ENCODE data around the gene SLC35F4. TPM values are rescaled to one million over a fixed set of nuclear protein-coding genes. Genes with fewer than 3 reads are reported as not detected.

SLC35F4 gene
- total and polyA plus RNA-seq, 2 donors (not counting 1 experiment from before 2014, with no cell fraction given) = not detected

DNA sequence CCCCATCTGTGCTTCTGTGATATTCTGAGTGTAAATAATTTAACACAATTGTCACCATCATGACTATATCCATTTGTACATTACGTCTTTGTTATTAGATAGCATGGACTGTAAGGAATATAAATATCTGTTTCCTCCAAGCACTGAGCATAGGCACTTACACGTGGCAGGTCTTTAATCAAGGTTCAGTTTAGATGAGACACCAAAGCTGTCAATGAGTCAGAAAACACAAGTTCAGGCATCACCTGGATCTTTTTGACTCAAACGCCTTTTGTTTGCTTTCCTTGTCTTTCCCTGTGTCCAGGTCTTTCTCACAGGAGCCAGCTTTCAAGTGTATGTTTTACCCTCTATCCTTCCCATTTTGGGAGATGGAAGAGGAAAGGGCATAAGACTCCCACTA, 209.0 kb downstream of the SLC35F4 start:
- ChIA-PET POLR2A (no interaction called here), CTCF (no interaction called here)
- Histone ChIP-seq H3K9ac (ENCODE audit: low read length) (no peak overlapping the region), H3K9me3 (ENCODE audit: control extremely low read depth in 1 of 3, control insufficient read depth in 2 of 3, insufficient read depth in 1 of 3, low read length in 2 of 3) (no peaks in the 10 kb centered on the region), H2AFZ (ENCODE audit: insufficient read depth, low read depth, low read length, poor library complexity, severe bottlenecking) (no peak overlapping the region), H3K4me2 (replicated peaks; ENCODE audit: low read depth, low read length, poor library complexity, severe bottlenecking) (no peak overlapping the region), H4K20me1 (ENCODE audit: control insufficient read depth, insufficient read depth, low read length, poor library complexity, severe bottlenecking) (no peaks in the 10 kb centered on the region), H3K4me1 (ENCODE audit: control insufficient read depth in 2 of 2, insufficient read depth in 2 of 2, low read length in 2 of 2) (no peaks in the 10 kb centered on the region), H3K27me3 (replicated peaks in 1 of 4; ENCODE audit: control extremely low read depth in 1 of 4, control insufficient read depth in 3 of 4, insufficient read depth in 4 of 4, low read length in 3 of 4) (no peaks in the 10 kb centered on the region), H3K79me2 (ENCODE audit: control insufficient read depth, insufficient read depth, low read length) (no peaks in the 10 kb centered on the region), H3K27ac (ENCODE audit: low read length in 2 of 2) (no peak overlapping the region), H3K36me3 (replicated peaks in 1 of 2; ENCODE audit: control extremely low read depth in 1 of 2, control insufficient read depth in 1 of 2, extremely low read depth in 1 of 2, insufficient read depth in 2 of 2, low read length in 1 of 2) (no peaks in the 10 kb centered on the region), H3K4me3 (ENCODE audit: control extremely low read depth in 1 of 5, extremely low read depth in 1 of 5, insufficient read depth in 1 of 5, low read depth in 2 of 5, low read length in 4 of 5) (no peak overlapping the region)
- intact Hi-C loops (cut with micrococcal nuclease) = no loop called here
- no peak for ATAC-seq (ENCODE audit: low read depth)
- Mint-ChIP-seq H3K9me3 (ENCODE audit: insufficient read depth) (no peaks in the 10 kb centered on the region), H3K4me1 (no peaks in the 10 kb centered on the region), H3K27me3 (no peaks in the 10 kb centered on the region), H3K27ac (no peak overlapping the region), H3K4me3 (no peak overlapping the region)
- 75% methylated on average over 2 of the region's 3 CpGs for WGBS (ENCODE audit: insufficient coverage)
- no peak for DNase-seq
- TF ChIP-seq, protein P1, sequence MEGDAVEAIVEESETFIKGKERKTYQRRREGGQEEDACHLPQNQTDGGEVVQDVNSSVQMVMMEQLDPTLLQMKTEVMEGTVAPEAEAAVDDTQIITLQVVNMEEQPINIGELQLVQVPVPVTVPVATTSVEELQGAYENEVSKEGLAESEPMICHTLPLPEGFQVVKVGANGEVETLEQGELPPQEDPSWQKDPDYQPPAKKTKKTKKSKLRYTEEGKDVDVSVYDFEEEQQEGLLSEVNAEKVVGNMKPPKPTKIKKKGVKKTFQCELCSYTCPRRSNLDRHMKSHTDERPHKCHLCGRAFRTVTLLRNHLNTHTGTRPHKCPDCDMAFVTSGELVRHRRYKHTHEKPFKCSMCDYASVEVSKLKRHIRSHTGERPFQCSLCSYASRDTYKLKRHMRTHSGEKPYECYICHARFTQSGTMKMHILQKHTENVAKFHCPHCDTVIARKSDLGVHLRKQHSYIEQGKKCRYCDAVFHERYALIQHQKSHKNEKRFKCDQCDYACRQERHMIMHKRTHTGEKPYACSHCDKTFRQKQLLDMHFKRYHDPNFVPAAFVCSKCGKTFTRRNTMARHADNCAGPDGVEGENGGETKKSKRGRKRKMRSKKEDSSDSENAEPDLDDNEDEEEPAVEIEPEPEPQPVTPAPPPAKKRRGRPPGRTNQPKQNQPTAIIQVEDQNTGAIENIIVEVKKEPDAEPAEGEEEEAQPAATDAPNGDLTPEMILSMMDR (IDR thresholded peaks at IDR 0.05) = no peak
- TF ChIP-seq EZH2 (IDR thresholded peaks at IDR 0.05; ENCODE audit: borderline replicate concordance, insufficient read depth, low read depth, low read length, poor library complexity, severe bottlenecking) = no peak

DNA sequence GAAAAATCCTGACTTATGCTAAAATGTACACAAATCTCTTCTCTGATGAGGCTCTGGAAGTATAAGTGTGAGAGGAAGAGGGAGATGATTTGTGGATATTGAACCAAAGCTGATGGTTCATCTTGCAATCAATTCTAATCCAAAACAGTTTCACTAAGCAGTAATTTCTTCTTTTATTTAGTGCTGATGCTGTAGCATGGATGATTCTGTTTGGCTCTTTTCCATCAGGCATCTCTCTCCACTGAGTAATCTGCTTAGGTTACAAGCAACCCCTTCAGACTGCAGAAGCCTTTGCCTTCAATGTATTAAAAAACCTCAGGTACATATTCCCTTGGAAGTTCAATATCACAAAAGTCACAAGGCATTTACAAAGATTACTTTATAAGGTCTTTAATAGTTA, 213.1 kb downstream of the SLC35F4 start:
- Histone ChIP-seq H4K20me1 (ENCODE audit: control insufficient read depth, insufficient read depth, low read length, poor library complexity, severe bottlenecking) (no peaks in the 10 kb centered on the region), H3K9me3 (ENCODE audit: control extremely low read depth in 1 of 3, control insufficient read depth in 2 of 3, insufficient read depth in 1 of 3, low read length in 2 of 3) (no peaks in the 10 kb centered on the region), H3K79me2 (ENCODE audit: control insufficient read depth, insufficient read depth, low read length) (no peaks in the 10 kb centered on the region), H3K4me2 (replicated peaks; ENCODE audit: low read depth, low read length, poor library complexity, severe bottlenecking) (no peak overlapping the region), H3K27ac (ENCODE audit: low read length in 2 of 2) (no peak overlapping the region), H3K27me3 (replicated peaks in 1 of 4; ENCODE audit: control extremely low read depth in 1 of 4, control insufficient read depth in 3 of 4, insufficient read depth in 4 of 4, low read length in 3 of 4) (no peaks in the 10 kb centered on the region), H2AFZ (ENCODE audit: insufficient read depth, low read depth, low read length, poor library complexity, severe bottlenecking) (no peak overlapping the region), H3K4me3 (ENCODE audit: control extremely low read depth in 1 of 5, extremely low read depth in 1 of 5, insufficient read depth in 1 of 5, low read depth in 2 of 5, low read length in 4 of 5) (no peak overlapping the region), H3K36me3 (replicated peaks in 1 of 2; ENCODE audit: control extremely low read depth in 1 of 2, control insufficient read depth in 1 of 2, extremely low read depth in 1 of 2, insufficient read depth in 2 of 2, low read length in 1 of 2) (no peaks in the 10 kb centered on the region), H3K9ac (ENCODE audit: low read length) (no peak overlapping the region), H3K4me1 (ENCODE audit: control insufficient read depth in 2 of 2, insufficient read depth in 2 of 2, low read length in 2 of 2) (no peaks in the 10 kb centered on the region)
- CTCF ChIA-PET = no interaction called here
- Mint-ChIP-seq H3K4me1 (no peaks in the 10 kb centered on the region), H3K27ac (no peak overlapping the region), H3K9me3 (ENCODE audit: insufficient read depth) (no peaks in the 10 kb centered on the region), H3K27me3 (no peaks in the 10 kb centered on the region), H3K4me3 (no peak overlapping the region)
- POLR2A ChIA-PET = no interaction called here
- ATAC-seq (ENCODE audit: low read depth) = no peak
- no peak for DNase-seq
- intact Hi-C loops (cut with micrococcal nuclease) = no loop called here
- no peak for TF ChIP-seq EZH2 (IDR thresholded peaks at IDR 0.05; ENCODE audit: borderline replicate concordance, insufficient read depth, low read depth, low read length, poor library complexity, severe bottlenecking)
- TF ChIP-seq, protein P1 (IDR thresholded peaks at IDR 0.05) = no peak
